GM10266 (cell line): ENCODE data around the gene ING4.
"Not testable (repeated sequence)": the region's sequence is repeated elsewhere in the genome, so short reads cannot be mapped to it uniquely, and the experiment has no call there.

Experiments
- DNase-seq: peaks from one replicate; pipeline ENCODE4 v3.0.0; 2012; ENCODE audit errors: extremely low spot score
- TF ChIP-seq, protein P1 (sequence below): IDR thresholded peaks from 2 replicates; pipeline ENCODE4 v1.5.1; 2012; ENCODE audit warnings: mild to moderate bottlenecking, low read depth; ENCODE audit not compliant: control insufficient read depth, insufficient read depth; ENCODE audit errors: missing control alignments

Gene ING4

DNA sequence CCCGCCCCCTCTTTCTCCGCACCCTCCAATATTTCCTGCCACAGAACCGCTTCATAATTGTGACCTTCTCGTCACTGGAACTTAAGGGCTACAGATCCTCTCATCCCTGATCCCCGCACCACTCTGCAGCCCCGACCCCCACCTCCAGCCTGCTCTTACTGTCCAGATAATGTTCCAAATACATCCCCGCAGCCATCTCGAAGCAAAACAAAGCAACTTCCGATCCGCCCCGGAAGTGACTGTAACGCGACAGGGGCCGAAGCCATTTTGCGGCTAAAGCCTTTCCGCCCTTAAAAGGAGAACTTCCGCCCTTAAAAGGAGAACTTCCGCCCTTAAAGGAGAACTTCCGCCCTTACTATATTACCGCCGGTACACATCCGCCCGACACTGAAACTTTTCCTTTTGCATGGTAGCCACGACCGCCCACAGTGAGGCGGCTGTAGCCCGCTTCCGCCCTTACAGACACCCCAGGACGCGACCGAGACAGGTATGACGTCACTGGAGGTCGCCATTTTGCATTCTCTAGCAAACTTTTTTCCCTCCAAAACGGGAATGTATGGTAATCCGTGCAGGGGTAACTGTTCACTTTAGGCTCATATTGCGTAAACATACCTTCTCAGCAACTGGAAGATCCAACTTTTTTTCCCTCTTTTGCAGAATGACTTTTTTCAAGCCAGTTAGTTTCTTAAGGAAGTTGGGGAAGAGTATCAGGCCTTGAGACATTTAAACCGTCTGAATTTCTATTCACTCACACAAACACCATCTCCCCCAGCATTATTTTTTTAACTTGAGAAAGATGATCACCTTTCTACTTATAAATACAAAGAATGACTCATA lies at the start of gene ING4:
TSS of gene ING4 (minus strand) at position 214 of the 837 bp plus-strand sequence. CDS start at position 196, 18 bp downstream.
- peak; percentile 97 for DNase-seq
- TF ChIP-seq, protein P1, sequence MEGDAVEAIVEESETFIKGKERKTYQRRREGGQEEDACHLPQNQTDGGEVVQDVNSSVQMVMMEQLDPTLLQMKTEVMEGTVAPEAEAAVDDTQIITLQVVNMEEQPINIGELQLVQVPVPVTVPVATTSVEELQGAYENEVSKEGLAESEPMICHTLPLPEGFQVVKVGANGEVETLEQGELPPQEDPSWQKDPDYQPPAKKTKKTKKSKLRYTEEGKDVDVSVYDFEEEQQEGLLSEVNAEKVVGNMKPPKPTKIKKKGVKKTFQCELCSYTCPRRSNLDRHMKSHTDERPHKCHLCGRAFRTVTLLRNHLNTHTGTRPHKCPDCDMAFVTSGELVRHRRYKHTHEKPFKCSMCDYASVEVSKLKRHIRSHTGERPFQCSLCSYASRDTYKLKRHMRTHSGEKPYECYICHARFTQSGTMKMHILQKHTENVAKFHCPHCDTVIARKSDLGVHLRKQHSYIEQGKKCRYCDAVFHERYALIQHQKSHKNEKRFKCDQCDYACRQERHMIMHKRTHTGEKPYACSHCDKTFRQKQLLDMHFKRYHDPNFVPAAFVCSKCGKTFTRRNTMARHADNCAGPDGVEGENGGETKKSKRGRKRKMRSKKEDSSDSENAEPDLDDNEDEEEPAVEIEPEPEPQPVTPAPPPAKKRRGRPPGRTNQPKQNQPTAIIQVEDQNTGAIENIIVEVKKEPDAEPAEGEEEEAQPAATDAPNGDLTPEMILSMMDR, result no peak

DNA sequence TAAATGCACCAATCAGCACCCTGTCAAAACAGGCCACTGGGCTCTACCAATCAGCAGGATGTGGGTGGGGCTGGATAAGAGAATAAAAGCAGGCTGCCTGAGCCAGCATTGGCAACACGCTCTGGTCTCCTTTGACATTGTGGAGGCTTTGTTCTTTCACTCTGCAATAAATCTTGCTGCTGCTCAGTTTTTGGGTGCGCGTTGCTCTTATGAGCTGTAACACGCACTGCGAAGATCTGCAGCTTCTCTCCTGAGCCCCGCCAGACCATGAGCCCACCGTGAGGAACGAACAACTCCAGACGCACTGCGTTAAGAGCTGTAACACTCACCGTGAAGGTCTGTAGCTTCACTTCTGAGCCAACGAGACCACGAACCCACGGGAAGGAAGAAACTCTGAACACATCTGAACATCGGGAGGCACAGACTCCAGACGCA lies 46.1 kb upstream of the ING4 start:
- DNase-seq, result no peak
- TF ChIP-seq, protein P1, result no peak

DNA sequence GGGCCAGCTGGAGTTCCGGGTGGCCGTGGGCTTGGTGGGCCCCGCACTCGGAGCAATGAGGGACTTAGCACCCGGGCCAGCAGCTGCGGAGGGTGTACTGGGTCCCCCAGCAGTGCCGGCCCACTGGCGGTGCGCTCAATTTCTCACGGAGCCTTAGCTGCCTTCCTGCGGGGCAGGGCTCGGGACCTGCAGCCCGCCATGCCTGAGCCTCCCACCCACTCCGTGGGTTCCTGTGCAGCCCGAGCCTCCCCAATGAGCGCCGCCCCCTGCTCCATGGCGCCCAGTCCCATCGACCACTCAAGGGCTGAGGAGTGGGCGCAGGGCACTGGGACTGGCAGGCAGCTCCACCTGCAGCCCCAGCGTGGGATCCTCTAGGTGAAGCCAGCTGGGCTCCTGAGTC lies 45.4 kb upstream of the ING4 start:
- DNase-seq, result not testable (repeated sequence)

DNA sequence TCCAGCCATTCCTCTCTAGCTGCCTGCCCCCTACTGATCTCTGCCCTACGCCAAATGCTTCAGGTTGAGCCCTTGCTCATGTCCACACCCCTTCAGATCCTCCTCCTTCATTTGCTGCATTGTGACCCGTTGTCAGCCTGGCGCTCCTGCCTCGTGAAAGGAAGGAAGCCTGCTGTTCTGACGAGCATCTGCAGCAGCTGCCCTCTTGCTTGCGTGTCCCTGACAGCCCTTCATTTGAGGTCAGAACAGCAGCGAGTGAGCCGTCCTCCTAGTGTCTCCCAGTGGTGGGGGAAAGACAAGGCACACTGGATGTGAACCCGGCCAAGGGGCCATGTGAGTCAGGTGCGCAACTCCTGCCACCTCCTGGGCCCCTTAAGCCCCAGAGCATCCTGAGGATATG lies 40.7 kb upstream of the ING4 start:
- DNase-seq, result no peak

DNA sequence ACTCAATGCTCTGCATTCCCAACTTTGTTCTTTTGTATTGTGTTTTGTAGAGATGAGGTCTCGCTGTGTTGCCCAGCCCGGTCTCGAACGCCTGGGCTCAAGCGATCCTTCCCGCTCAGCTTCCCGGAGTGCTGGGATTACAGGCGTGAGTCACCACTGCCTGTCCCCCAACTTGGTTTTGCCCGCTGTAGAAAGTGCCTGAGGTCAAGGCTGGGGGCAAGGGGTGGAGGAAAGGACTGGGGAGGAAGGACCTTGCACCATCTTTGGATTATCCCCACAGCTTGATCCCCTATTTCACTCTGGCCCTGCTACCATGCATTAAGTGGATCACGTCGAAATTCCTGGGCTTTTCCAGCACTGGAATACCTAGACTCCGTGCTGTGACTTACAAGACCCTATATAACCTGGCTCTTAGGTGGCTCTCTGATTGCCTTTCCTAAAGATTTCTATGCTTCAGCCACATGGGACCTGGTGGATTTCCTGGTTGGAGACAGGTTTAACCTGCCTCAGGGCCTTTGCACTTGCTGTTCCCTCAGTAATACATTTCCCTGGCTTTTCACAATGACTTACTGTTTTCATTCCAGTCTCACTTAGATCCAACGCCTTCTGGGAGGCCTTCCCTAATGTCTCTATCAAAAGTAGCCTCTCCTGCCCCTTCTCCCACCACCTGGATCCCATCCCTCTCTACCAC lies 38.3 kb upstream of the ING4 start:
- no peak for DNase-seq

More for the DNA sequence above, 40.7 kb upstream of the ING4 start:
- TF ChIP-seq, protein P1, result no peak

DNA sequence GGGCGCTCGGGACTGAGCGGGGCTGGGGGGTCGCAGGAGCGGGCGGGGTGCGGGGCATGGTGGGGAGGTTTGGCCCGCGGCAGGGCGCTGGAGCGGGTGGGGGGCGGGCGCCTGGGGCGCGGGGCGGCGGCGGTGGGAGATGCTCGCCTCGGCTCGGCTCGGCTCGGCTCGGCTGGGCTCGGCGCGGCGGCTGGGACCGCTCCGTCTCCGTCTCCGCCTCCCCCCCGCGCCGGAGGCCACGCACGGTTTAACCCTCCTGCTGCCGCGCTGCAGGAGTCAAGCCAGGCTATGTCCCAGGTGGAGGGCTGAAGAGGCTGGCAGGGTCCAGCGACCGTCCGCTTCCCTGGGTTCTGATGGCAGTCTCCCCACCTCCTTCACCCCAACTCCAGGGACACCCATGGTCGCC lies 37.7 kb upstream of the ING4 start, which contains the start of gene PIANP:
TSS of gene PIANP (minus strand) at position 170 of the 406 bp plus-strand sequence. CDS start 2,754 bp downstream, outside the sequence.
- TF ChIP-seq, protein P1, result no peak
- peak; percentile 43 for DNase-seq

More for the DNA sequence above, 38.3 kb upstream of the ING4 start:
- TF ChIP-seq, protein P1, result no peak

DNA sequence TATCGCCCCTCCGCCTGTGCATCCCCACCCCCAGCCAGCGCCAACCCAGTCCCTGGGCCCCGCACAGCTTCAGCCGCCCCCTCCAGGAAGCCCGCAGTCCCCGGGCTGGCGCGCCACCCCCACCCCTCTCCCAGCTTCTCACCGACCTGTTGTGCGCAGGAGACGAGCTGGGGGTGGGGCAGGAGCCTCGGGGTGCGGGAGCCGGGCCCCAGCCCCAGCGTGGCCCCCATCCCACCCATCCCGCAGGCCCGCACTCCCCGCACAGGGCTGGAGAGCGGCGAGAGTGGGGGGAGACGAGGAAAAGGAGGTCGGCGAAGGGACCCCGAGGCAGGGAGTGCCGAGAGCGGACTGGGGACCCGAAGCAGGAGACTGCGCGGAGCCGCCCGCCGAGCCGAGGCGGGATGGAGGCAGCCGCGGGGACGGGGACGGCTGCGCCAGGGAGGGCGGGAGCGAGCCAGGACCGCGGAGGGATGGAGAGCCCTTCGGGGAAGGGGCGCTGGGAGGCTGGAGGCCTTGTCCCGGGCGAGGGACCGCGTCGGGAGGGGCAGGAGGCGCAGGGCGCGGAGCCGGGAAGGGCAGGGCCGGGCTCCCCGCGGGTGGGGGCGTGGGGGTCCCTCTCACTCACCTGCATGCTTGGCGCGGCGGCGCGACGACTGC lies 37.2 kb upstream of the ING4 start:
- peak; percentile 51 for DNase-seq
- TF ChIP-seq, protein P1, result no peak
